Stimulated activated CD8-positive, alpha-beta memory T cell treated with anti-CD3 and anti-CD28 coated beads, Interleukin-7, amount 100 ng/mL, for 24 hours (primary cell): ENCODE data around the gene TMEM163.
"Not testable (repeated sequence)": the region's sequence is repeated elsewhere in the genome, so short reads cannot be mapped to it uniquely, and the experiment has no call there.

Source experiments
- DNase-seq: peaks from one replicate; pipeline ENCODE4 v3.0.0-alpha.2; 2020; ENCODE audit warnings: low read depth

The TMEM163 gene

DNA sequence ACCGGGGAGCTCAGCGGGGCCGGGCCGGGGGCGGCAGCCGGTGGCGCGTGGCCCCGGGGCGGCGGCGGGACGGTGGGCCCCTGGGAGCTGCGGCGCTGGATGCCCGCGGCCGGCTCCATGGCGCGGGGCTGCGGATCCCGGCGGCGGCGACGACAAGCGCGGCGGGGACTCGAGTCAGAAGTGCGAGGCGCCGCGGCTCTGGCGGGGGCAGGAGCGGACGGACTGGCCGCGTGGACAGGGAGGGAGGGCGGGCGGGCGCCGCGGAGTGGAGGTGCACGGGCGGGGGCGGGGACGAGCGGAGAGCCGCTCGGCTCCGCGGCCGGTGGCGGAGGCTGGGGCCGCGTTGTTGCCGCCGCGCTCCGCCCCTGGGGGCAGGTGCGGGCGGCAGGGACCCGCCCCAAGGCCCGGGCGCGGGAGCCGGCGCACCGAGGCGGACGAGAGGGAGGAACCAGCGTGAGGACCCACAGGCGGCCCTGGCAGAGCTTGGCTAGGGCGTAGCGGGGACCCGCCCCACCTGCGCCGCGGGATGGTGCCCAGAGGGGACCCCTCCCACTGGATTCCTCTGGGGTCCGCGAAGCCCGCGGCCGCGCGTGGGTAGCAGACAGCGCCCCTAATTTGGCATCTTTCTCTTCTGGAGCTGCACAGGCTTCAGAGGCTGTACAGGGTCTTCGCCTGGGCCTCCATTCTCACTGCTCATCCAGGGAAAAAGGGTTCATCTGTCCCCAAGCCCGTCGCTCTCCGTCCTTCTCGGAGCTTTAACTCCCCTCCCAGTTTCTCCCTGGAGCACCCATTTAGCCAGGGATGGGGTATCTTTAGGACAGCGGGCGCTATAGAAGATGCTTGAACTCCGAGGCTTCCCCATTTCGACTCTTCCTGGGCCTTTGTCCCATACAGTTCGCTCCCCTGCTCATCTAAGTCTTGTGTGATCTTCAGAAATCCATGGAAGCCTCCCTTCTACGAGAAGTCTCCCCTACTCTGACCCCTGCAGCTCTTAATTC, at the start of gene TMEM163:
Gene TMEM163 (minus strand): TSS at position 184 of the 998 bp plus-strand sequence.
- no peak for DNase-seq

DNA sequence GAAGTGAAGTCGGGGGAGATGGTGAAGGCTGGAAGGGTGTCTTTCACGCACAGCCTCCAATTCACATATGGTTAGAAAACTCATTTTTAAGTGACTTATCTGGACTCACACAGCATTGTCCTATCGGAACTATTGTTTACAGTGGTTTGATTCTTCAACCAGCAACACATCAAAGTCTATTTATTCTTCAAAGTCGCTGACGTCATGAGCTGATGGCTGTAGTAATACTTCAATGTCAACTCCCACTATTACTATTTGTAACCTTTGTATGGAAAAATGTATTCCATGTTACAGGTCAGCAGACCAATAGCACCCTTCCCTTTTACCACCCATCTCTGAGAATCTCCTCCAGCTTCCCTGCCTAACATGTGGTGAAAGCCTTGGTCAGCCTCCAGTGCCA, 47.8 kb upstream of the TMEM163 start:
- DNase-seq = no peak

DNA sequence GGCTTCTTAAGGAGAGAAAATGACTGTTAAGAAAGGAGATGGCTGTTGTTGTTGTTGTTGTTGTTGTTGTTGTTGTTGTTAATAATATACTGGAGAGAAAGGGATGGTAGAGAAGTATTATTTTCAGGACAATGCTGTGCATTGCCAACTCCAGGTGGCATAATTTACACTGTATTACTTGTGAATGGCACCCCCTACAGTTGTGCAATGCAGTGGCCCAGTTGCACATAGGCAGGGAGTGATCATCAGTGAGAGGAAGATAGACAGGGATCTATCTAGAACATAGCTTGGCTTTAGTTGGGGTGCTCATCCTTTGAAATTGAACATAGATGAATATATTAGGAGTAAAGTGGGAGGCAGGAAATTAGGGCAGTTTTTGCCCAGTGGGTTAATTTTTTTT, 47.2 kb upstream of the TMEM163 start:
- no peak for DNase-seq

DNA sequence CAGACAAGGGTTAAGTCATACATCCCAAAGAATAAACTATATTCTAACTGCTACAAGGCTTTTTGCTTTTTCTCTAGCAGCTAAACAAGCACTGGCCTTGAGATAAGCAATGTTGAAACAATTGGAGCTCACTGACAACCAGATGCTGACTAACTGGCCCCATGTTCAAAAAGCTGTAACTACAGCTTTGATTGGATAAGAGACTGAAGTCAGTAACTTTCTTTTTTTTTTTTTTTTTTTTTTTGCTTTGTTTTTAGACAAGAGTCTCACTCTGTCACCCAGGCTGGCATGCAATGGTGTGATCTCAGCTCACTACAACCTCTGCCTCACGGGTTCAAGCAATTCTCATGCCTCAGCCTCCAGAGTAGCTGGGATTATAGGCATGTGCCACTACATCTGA, 45.4 kb upstream of the TMEM163 start:
- DNase-seq = no peak

DNA sequence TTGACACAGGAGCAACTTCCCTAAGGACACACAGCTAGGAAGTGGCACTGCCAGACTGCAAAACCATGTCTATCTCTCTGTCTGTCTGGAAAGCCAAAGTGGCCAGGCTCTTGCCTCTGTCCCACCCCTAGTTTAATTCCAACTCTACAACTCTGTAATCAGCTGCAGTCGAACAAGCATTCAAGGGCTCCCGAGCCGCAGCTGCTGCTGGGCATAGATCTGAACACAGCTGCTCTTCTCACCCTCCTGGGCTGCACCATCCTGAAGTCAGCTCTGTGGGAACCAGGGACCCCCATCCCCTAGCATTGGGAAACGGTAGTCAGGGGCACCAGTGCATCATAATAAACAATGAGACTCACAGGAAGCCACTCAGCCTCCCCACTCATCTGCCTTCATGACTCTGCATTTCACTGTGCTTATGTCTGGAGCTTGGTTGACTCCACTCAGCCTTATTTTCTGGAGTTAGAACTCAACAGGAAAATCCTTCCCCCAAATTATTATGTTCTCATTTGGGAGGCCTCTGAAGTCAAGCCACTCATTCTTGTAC, 44.4 kb upstream of the TMEM163 start:
- DNase-seq = no peak

DNA sequence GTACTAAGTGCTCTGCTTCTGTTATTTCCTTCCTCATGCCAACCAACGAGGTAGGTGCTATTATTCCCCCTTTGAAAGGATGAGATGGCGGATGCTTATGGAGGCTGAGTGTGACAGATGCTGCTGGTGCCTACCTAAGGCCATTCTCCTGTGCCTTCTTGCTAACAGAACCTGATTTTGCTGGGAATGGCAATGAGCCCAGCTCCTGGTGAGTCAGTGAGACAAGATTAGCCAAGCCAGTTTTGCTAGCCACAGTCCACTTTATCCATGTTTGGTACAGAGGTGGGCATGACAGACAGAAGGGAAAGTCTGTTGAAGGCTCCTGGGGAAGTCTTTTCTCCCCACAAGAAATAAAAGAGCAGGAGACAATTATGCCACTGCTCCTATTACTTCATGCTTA, 43.7 kb upstream of the TMEM163 start:
- DNase-seq = no peak

DNA sequence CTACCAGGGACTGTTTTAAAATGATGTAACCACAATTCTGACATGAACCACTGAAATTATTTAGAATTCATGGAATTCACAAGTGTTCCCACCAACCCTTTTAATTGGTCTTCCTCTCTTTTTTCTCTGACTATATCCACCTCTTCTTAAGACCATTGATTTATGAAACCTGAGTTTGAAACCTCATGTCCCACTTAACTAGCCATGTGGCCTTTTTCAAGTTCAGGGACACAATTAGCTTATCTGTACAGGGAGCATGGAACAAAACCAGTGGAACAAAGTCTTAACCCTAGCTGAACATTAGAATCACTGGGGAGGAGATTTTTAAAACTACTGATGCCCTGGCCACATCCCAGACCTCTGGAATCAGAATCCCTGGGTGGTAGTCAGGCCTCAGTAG, 41.6 kb upstream of the TMEM163 start:
- no peak for DNase-seq

DNA sequence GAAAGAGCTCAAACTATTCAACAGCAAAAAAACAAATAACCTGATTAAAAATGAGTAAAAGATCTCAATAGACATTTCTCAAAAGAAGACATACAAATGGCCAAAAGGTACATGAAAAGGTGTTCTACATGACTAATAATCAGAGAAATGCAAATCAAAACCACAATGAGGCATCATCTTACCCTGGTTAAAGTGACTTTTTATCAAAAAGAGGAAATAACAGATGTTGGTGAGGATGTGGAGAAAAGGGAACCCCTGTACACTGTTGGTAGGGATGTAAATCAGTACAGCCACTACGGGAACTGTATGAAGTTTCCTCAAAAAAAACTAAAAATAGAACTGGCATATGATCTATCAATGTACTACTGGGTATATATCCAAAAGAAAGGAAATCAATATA, 39.8 kb upstream of the TMEM163 start:
- DNase-seq = no peak

DNA sequence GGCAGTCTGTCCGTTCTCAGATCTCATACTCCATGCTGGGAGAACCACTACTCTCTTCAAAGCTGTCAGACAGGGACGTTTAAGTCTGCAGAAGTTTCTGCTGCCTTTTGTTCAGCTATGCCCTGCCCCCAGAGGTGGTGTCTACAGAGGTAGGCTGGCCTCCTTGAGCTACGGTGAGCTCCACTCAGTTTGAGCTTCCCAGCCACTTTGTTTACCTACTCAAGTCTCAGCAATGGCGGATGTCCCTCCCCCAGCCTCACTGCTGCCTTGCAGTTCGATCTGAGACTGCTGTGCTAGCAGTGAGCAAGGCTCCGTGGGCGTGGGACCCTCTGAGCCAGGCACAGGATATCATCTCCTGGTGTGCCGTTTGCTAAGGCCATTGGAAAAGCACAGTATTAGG, 33.2 kb upstream of the TMEM163 start:
- not testable (repeated sequence) for DNase-seq

DNA sequence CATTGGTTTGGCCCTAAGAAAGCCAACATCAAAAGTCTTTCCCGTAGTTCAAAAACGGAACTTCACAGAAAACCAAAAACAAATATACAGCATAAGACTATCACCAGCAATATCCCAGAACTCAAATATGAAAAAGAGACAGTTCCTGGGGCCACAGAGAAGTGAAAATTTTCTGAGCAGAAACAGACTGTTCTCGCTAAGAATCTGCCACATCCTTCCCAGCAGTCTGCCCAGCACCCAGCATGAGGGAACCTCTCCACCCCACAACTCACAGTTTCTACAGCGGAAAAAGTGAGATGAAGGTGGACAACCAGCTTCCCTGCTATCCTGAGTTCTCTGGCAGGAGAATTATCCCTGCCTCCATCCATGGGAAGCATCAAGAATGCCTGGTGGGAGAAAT, 26.7 kb upstream of the TMEM163 start:
- DNase-seq = no peak

DNA sequence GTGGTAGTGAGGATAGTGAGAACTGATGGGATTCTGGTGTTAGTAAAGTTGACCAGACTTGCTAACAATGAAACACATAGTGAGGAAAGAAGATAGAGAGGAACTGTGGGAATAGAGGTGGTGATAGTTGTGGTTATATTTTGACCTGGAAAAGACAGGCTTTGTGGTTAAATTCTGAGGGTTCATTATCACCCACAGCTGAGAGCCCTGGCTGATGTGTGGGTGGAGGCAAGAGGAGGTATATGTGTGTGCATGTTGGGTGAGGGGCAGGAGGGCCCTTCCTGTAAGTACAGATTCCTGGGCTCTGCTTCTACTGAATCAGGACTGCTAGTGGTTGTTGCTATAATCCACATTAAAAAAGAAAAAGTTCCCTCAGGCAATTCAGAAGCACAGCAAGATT, 26.2 kb upstream of the TMEM163 start:
- no peak for DNase-seq

DNA sequence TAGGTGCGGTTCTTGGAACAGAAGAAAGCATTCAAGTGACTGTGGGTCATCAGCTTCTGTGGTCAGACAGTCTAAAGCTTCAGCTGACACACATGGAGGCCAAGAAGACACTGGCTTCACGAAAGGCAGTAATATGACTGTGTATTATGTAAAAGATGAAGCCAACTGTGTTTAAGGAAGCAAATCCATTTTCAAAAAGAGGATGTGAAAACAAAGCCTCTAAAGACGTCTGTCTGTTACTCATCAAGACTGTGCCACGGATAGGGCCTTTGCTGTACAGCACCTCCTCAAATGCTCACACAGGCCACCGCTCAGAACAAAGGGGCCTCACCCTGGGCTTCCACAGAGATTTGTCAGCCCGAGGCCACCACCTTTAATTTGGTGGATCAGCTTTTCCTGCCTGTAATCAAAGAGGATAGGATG, 21.1 kb upstream of the TMEM163 start:
- DNase-seq = no peak

DNA sequence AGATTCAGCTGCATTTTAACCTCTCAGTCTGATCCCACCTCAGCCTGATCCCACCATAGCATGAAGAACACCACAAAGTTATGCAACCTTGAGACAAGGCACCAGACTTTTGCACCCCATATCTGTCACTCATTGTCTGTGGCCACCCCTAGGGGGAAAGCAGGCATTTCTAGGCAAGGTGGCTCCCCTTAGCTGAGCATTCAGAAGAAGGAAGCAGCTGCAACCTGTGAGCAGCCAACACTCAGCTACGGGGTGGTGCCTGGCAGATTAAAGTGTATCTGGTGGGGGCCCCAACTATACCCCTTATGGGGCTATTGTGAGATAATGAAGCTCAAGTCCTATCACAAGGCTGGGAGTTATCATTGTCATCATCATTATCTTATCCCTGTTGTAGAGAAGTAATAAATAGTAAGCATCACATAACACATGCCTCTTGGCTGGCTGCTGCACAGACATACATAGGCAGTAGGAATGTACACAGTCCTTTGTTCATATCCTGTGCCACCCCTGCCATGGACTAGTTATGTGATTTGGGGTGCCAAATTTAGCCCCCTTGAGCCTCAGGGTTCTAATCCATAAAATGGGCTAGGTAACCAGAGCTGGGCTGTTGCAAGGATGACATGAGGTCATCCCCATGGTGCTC, 20.6 kb upstream of the TMEM163 start:
- DNase-seq = no peak

DNA sequence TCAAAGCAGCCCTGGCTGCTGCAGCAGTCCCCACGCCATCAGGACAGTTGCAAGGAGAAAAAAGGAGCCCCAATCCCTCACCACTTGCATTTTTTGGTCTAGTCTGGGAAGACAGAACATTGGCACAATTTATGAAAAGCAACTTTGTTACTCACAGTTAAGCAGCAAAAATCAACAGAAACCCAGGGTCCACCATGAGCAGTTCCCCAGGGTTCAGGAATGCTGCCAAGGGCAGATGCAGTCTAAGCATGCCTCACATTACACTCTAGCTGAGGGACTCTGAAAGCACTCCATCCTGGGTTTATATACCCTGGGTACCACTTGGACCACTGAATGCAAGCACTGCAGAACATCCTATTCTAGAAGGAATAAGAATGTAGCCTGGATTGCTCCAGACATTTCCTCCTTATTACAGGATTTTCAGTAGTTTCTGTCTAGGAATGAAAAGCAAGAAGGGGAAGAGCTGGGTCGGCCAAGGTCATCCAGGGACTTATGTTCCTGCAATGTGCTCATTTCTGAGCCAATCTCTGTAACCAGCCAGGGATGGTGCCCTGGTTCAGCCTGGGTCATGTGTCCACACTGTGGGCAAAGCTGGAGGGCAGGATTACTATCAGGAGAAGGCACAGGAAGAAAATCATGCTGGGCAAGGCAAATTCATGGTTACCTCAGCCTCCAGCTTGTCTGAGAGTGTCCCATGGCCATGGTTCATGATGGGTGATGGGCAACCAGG, 19.5 kb upstream of the TMEM163 start:
- no peak for DNase-seq

DNA sequence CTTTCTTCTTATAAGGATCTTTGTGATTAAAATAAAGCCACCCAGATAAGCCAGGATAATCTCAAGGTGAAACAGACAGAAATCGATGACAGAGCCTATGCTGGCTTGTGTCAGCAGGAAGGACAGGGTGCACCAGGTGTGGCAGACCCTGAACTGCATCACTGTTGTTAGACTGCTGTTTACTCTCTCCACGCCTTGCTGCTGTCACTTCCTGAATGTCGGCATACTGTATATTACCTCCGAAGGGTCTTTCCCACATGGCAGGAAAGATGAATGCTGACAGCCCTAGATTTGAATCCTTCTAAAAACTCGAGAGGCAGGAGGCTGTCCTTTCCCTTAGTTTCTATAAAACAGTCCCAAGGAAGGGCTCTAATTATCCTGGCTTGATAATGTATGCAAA, 18.9 kb upstream of the TMEM163 start:
- DNase-seq = no peak

DNA sequence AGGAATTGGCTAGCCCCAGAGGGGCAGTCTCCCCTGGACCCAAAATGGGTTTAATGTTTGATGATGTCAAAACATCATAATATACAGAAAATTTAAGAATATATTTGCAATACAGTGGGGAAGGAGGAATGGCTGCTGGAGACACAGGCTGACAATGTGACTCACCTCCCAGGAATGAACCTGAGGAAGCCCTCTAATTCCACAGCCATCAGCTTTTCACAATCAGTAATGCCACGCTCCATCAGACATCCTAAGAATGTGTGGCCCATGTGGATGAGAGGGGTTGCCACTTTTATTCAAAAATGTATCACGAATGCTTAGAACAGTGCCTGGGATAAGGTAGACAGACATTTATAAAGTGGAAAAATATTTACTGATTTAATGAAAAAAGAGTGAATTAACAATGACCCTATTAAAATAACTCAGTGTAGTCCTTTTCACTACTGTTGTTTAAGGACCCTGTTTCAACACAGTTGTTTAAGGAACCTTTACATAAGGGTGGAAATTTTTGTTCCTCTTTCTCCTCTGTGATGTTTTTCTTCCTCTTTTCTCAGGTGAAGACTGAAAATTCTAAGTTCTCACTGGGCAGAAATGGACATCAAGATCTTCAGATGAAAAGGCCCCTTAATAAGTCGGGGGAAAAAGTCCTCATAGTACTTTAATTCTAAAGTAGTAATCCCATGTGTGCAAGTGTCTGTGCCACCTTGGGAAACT, 17.5 kb upstream of the TMEM163 start:
- no peak for DNase-seq

DNA sequence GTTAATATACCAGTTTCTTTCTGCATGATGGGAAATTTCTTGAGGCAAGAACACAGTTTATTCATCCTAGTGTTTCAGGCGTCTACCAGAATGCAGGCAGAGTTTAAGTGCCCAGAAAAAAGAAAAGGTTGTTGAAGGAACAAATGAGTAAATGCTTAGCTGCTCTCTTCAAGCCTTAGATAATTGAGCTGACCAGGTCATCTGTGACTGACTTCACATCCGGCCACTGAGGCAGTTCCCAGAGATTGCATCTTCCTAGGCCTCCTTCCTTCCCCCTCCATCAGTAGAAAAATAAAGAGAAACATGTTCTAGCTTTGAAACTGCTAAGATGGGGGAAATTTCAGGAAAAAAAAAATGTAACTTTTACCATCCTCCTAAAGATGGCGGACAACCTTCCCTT, 9.4 kb upstream of the TMEM163 start:
- no peak for DNase-seq

DNA sequence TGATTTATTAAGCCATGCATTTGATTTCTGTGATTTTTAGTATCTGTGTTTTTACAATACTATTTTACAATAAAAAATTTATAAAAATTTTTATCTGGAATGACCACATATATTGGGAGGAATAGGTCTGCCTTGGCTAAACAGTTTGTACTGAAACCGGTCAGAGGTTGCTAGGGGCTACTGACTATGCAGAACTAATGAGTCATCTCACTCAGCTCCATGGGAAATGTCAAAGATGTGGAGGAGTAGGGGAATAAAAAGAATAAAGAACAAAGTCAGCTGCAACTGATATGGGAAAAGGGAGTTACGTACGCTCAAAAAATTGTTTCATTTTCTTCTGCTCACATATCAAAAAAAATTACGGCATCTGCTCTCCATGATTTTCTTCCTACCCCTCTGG, 8.6 kb upstream of the TMEM163 start:
- no peak for DNase-seq

DNA sequence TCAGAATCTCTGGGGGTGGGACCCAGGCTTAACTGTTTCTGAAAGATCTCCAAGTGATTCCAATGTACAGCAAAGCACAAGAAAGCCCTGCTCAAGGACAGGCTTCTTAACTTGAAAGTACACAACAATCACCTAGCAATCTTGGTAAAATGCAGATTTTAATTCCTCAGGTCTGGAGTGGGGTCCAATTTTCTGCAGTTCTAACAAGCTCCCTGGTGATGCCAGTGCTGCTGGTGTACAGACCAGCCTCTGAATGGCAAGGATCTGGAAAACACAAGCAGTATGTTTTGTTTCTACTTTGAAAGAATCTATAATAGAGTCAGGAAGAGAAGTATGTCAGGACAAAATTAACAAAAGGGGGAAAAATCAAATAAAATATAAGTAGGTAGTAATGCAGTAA, 7.8 kb upstream of the TMEM163 start:
- no peak for DNase-seq

DNA sequence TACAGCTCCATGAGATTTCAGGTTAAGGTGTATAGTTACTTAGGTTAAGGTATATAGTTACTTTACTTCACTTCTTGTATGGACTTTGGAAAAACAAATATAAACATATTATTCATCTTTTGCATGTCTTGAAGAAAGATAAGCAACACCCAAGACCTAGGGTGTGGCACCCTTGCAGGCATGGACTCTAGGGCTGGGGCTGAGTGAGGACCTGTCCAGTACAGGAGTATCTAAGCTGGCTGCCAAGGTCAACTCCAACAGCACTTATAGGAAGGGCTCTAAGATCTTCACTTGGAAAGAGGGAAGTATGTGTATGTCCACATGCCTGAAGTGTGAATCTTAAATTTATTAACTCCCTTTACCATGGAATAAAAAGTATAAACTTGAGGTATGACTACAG, 7.1 kb upstream of the TMEM163 start:
- DNase-seq = no peak

DNA sequence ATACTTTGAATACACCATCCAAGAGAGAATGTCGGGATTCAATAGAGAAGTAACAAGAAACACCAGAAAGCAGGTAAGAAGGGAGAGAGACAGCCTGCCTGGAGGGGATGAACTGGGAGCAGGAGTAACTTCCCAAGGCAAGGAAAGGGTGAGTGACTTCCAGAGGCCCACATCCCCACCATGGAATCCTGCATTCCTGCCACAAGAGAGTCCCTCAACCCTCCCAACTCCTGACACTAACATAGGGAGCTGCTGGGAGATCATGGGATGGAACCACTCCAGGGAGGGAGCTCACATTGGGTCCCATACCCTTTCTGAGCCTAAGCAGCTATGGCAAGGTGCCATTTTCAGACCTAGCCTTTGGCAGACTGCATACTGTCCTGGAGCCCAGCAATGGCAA, 5.5 kb upstream of the TMEM163 start:
- no peak for DNase-seq

DNA sequence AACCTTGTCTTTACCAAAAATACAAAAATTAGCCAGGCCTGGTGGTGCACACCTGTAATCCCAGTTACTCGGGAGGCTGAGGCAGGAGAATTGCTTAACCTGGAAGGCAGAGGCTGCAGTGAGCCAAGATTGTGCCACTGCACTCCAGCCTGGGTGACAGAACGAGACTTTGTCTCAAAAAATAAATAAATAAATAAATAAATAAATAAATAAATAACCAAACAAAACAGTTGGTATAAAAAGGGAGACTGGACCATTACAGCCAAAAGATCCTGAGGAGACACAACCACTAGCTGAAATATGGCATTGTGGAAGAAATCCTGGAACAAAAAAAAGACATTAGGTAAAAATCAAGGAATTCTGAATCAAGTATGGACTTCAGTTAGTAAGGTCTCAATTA, 4.9 kb upstream of the TMEM163 start:
- not testable (repeated sequence) for DNase-seq
